IMR-90 (cell line): ENCODE results near the gene IGHMBP2. TPM values are rescaled to one million over a fixed set of nuclear protein-coding genes. Genes with fewer than 3 reads are reported as not detected.
A peak's percentile ranks its signal among the peaks of the same experiment; 100 is the strongest.

Source experiments
- ATAC-seq: fragments of 200-7000 bp; cut with Tn5 transposase; 2 replicates; pipeline ENCODE4 v1.9.1; 2020; ENCODE audit warnings: low read depth, mild to moderate bottlenecking, moderate library complexity
- BruUV-seq: library from RNA; stranded (reverse); fragments of 400-500 nt; replicated peaks from 2 replicates; lab custom pipeline; 2021; lab: Mats Ljungman, UMichigan
- CTCF ChIA-PET: fragments of 300-600 bp; formaldehyde crosslinking; extraction: SDS; loops from one replicate; lab custom pipeline; 2021; ENCODE audit warnings: antibody characterized with exemption; lab: Yijun Ruan, JAX
- POLR2A ChIA-PET: fragments of 300-600 bp; sonication (Branson Sonifier 250); formaldehyde crosslinking; loops from one replicate; lab custom pipeline; 2022; ENCODE audit warnings: antibody characterized with exemption; ENCODE audit not compliant: unreplicated experiment; lab: Charles Lee
- DNase-seq: peaks from one replicate; pipeline ENCODE4 v3.0.0; 2013
- H2AFZ ChIP-seq: replicated peaks from 2 replicates; pipeline ENCODE3; 2013; ENCODE audit warnings: low read length, mild to moderate bottlenecking; ENCODE audit not compliant: poor library complexity
- H2AK5ac ChIP-seq: 2 replicates; pipeline ENCODE4 v1.6.1; 2013; ENCODE audit warnings: low read depth, low read length, inconsistent platforms
- H2AK9ac ChIP-seq: replicated peaks from 2 replicates; pipeline ENCODE3; 2013; ENCODE audit warnings: mild to moderate bottlenecking, low read depth, low read length, moderate library complexity; ENCODE audit not compliant: poor library complexity
- H2BK120ac ChIP-seq: 2 replicates; pipeline ENCODE4 v1.6.1; 2013; ENCODE audit warnings: low read depth, low read length, inconsistent platforms
- H2BK15ac ChIP-seq: 3 replicates; pipeline ENCODE4 v1.6.1; 2013; ENCODE audit warnings: low read depth, low read length, inconsistent platforms
- H2BK20ac ChIP-seq: 2 replicates; pipeline ENCODE4 v1.6.1; 2013; ENCODE audit warnings: low read depth, mild to moderate bottlenecking, inconsistent platforms, low read length, moderate library complexity
- H2BK5ac ChIP-seq: 2 replicates; pipeline ENCODE4 v1.6.1; 2013; ENCODE audit warnings: mild to moderate bottlenecking, low read depth, low read length, inconsistent platforms; ENCODE audit not compliant: poor library complexity, severe bottlenecking
- H3K14ac ChIP-seq: replicated peaks from 2 replicates; pipeline ENCODE4 v1.6.1; 2013; ENCODE audit warnings: low read depth, low read length, inconsistent platforms
- H3K18ac ChIP-seq: 2 replicates; pipeline ENCODE4 v1.6.1; 2013; ENCODE audit warnings: low read depth, low read length, control low read depth
- H3K23ac ChIP-seq: 2 replicates; pipeline ENCODE4 v1.6.1; 2013; ENCODE audit warnings: low read depth, low read length, inconsistent platforms
- H3K27ac ChIP-seq: 2 replicates; pipeline ENCODE4 v1.5.1; 2013; ENCODE audit warnings: mild to moderate bottlenecking, control low read depth, low read length; ENCODE audit not compliant: insufficient read depth
- H3K27me3 ChIP-seq: 2 replicates; pipeline ENCODE4 v1.6.1; 2013; ENCODE audit warnings: low read length; ENCODE audit not compliant: control insufficient read depth, insufficient read depth
- H3K36me3 ChIP-seq: 2 replicates; pipeline ENCODE4 v1.6.1; 2013; ENCODE audit warnings: low read length, mixed read lengths; ENCODE audit not compliant: control insufficient read depth, insufficient read depth
- H3K4ac ChIP-seq: 2 replicates; pipeline ENCODE4 v1.6.1; 2013; ENCODE audit warnings: low read depth, low read length, inconsistent platforms
- H3K4me1 ChIP-seq: 2 replicates; pipeline ENCODE4 v1.6.1; 2013; ENCODE audit warnings: low read length, mixed read lengths; ENCODE audit not compliant: control insufficient read depth, insufficient read depth
- H3K4me2 ChIP-seq: 2 replicates; pipeline ENCODE4 v1.6.1; 2013; ENCODE audit warnings: low read depth, mild to moderate bottlenecking, control low read depth, low read length, moderate library complexity
- H3K4me3 ChIP-seq: 2 replicates; pipeline ENCODE4 v1.5.1; 2013; ENCODE audit warnings: low read depth, mild to moderate bottlenecking, control low read depth, low read length, moderate library complexity; ENCODE audit not compliant: insufficient read depth
- H3K56ac ChIP-seq: 2 replicates; pipeline ENCODE4 v1.6.1; 2013; ENCODE audit warnings: low read length, inconsistent platforms; ENCODE audit not compliant: insufficient read depth; ENCODE audit errors: extremely low read depth
- H3K79me1 ChIP-seq, 2 experiments: 2 replicates each; pipeline ENCODE4 v1.6.1; 2013; ENCODE audit warnings: low read length in 2 of 2, inconsistent platforms in 1 of 2, low read depth in 1 of 2
- H3K9ac ChIP-seq: 2 replicates; pipeline ENCODE4 v1.6.1; 2013; ENCODE audit warnings: low read depth, low read length, control low read depth
- H3K9me1 ChIP-seq: 2 replicates; pipeline ENCODE4 v1.6.1; 2013; ENCODE audit warnings: low read length, inconsistent platforms; ENCODE audit not compliant: insufficient read depth
- H3K9me3 ChIP-seq: 2 replicates; pipeline ENCODE4 v1.6.1; 2013; ENCODE audit warnings: low read length; ENCODE audit not compliant: control insufficient read depth, insufficient read depth
- H4K20me1 ChIP-seq: 2 replicates; pipeline ENCODE4 v1.6.1; 2013; ENCODE audit warnings: low read length, inconsistent platforms; ENCODE audit not compliant: insufficient read depth
- H4K5ac ChIP-seq: 2 replicates; pipeline ENCODE4 v1.6.1; 2013; ENCODE audit warnings: mild to moderate bottlenecking, low read depth, low read length, control low read depth
- H4K8ac ChIP-seq, 2 experiments: 2 replicates each; pipeline ENCODE4 v1.6.1; 2013; ENCODE audit warnings: low read depth in 2 of 2, low read length in 2 of 2, control low read depth in 1 of 2, inconsistent platforms in 1 of 2
- H4K91ac ChIP-seq: 2 replicates; pipeline ENCODE4 v1.6.1; 2013; ENCODE audit warnings: low read depth, low read length, inconsistent platforms; ENCODE audit not compliant: insufficient read depth
- BHLHE40 ChIP-seq: fragments of 150-350 bp; IDR thresholded peaks from 2 replicates; pipeline ENCODE4 v1.6.1; 2016; ENCODE audit warnings: mild to moderate bottlenecking, low read depth, low read length
- CEBPB ChIP-seq: IDR thresholded peaks from 2 replicates; pipeline ENCODE4 v1.6.1; 2012; ENCODE audit warnings: low read depth, low read length, improper control_type of control experiment
- CHD1 ChIP-seq: IDR thresholded peaks from 2 replicates; pipeline ENCODE4 v1.6.1; 2012; ENCODE audit warnings: low read depth, low read length, improper control_type of control experiment
- FOS ChIP-seq: fragments of 150-350 bp; IDR thresholded peaks from 2 replicates; pipeline ENCODE4 v1.6.1; 2016; ENCODE audit warnings: low read depth, low read length
- MAFK ChIP-seq: IDR thresholded peaks from 2 replicates; pipeline ENCODE4 v1.6.1; 2012; ENCODE audit warnings: low read depth, low read length, improper control_type of control experiment
- MAZ ChIP-seq: IDR thresholded peaks from 2 replicates; pipeline ENCODE4 v1.6.1; 2012; ENCODE audit warnings: low read depth, mild to moderate bottlenecking, low read length, improper control_type of control experiment, moderate library complexity, borderline replicate concordance
- MXI1 ChIP-seq: IDR thresholded peaks from 2 replicates; pipeline ENCODE4 v1.6.1; 2012; ENCODE audit warnings: low read depth, mild to moderate bottlenecking, low read length, moderate library complexity, borderline replicate concordance
- NFE2L2 ChIP-seq: fragments of 150-350 bp; IDR thresholded peaks from 2 replicates; pipeline ENCODE4 v1.6.1; 2016; ENCODE audit warnings: low read depth, mild to moderate bottlenecking, low read length
- POLR2A ChIP-seq: IDR thresholded peaks from 2 replicates; pipeline ENCODE4 v1.6.1; 2012; ENCODE audit warnings: mild to moderate bottlenecking, low read depth, low read length
- RAD21 ChIP-seq: IDR thresholded peaks from 2 replicates; pipeline ENCODE4 v1.6.1; 2012; ENCODE audit warnings: low read length, improper control_type of control experiment
- RCOR1 ChIP-seq: IDR thresholded peaks from 2 replicates; pipeline ENCODE4 v1.6.1; 2012; ENCODE audit warnings: mild to moderate bottlenecking, low read length, improper control_type of control experiment; ENCODE audit not compliant: insufficient replicate concordance
- RFX5 ChIP-seq: IDR thresholded peaks from 2 replicates; pipeline ENCODE4 v1.8.0; 2012; ENCODE audit warnings: low read depth, mild to moderate bottlenecking, low read length, moderate library complexity
- SMC3 ChIP-seq: fragments of 150-350 bp; IDR thresholded peaks from 2 replicates; pipeline ENCODE4 v1.6.1; 2016; ENCODE audit warnings: low read depth, mild to moderate bottlenecking, antibody characterized with exemption, low read length, moderate library complexity
- WGBS, 2 experiments: methylation state at CpG; one replicate each; pipeline versions ENCODE4 v1.1.5 to v1.1.7; 2013; ENCODE audit warnings: missing lambda C conversion rate in 2 of 2; ENCODE audit not compliant: insufficient read length in 1 of 2; ENCODE audit errors: extremely low coverage in 2 of 2; 5-methylcytosine and 5-hydroxymethylcytosine counted together
- dilution Hi-C: fragments of 300-500 bp; cut with HindIII; formaldehyde crosslinking; loops from one replicate; pipeline ENCODE4 v1.14.3; 2018; ENCODE audit warnings: low sequenced_read_pairs; ENCODE audit not compliant: unreplicated experiment
- in situ Hi-C: fragments of 300-500 bp; cut with MboI; formaldehyde crosslinking; loops from 3 replicates; pipeline ENCODE4 v1.14.3; 2019; ENCODE audit warnings: low sequenced_read_pairs, inconsistent platforms, mixed read lengths
- intact Hi-C: fragments of 100-400 bp; cut with micrococcal nuclease; formaldehyde crosslinking; loops from 2 replicates; pipeline ENCODE4 v1.10.0; 2022
- polyA plus RNA-seq, 3 experiments: library from polyadenylated mRNA; depleted of rRNA; stranded (reverse); fragments of >200 nt; gene quantifications; 2 replicates each; pipeline ENCODE4 v1.2.3, GENCODE V29; 2012; ENCODE audit warnings: low replicate concordance in 1 of 3
- total RNA-seq: library from RNA; depleted of rRNA; stranded (reverse); fragments of >200 nt; gene quantifications from 2 replicates; pipeline ENCODE4 v1.2.3, GENCODE V29; 2012
- TF ChIP-seq, protein P1 (sequence below): conservative IDR thresholded peaks from 2 replicates; pipeline ENCODE4 v1.5.1; 2012; ENCODE audit warnings: mild to moderate bottlenecking, low read depth, low read length, improper control_type of control experiment
- TF ChIP-seq, protein P2 (sequence below): fragments of 150-350 bp; IDR thresholded peaks from 2 replicates; pipeline ENCODE4 v1.6.1; 2016; ENCODE audit warnings: low read depth, mild to moderate bottlenecking, low read length, moderate library complexity, borderline replicate concordance
- TF ChIP-seq, protein P3 (sequence below): fragments of 150-350 bp; IDR thresholded peaks from 2 replicates; pipeline ENCODE4 v1.6.1; 2017; ENCODE audit warnings: mild to moderate bottlenecking, antibody characterized with exemption, low read length, low read depth

The IGHMBP2 gene
- total and polyA plus RNA-seq, 2 of the 4 experiments (the other 2 are of a cell fraction) = 4.5 to 11.1 TPM

DNA sequence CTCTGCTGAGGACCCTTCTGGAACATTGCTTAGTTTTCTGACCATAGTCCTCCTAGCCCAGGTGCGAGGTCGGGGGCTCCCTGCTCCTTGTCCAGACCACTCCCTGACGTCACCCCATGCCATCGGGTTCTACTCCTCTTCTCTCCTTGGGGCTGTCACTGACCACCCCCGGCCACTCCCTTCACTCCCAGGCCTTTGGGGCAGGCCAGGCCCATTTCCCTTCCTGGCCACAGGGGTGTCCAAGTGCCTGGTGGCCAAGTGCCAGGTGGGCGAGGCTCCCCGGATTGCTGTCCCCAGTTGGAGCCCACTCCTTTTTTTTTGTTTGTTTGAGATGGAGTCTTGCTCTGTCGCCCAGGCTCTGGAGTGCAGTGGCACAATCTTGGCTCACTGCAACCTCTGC is 57.6 kb downstream of the IGHMBP2 start:
- Histone ChIP-seq H3K18ac (no peak overlapping the region), H3K4me2 (no peak overlapping the region), H3K9me3 (peaks cover 3% of the 10 kb centered on the region; the same call in 1 of the 2 replicates), H2AK5ac (no peak overlapping the region), H3K4me3 (no peak overlapping the region), H3K4me1 (no peaks in the 10 kb centered on the region), H4K91ac (no peak overlapping the region), H2BK120ac (no peak overlapping the region), H2AK9ac (peak overlapping the region; percentile 16), H3K79me1 (no peaks in the 10 kb centered on the region), H3K36me3 (no peaks in the 10 kb centered on the region), H3K9ac (no peak overlapping the region), H3K27me3 (peaks cover 13% of the 10 kb centered on the region), H3K9me1 (no peaks in the 10 kb centered on the region), H2BK5ac (no peak overlapping the region), H4K8ac (no peak overlapping the region), H4K5ac (no peak overlapping the region), H3K14ac (no peak overlapping the region), H2AFZ (no peak overlapping the region), H3K27ac (no peak overlapping the region), H3K23ac (no peak overlapping the region), H3K56ac (no peak overlapping the region), H4K20me1 (no peaks in the 10 kb centered on the region), H3K4ac (no peak overlapping the region), H2BK15ac (no peak overlapping the region), H2BK20ac (no peak overlapping the region)
- dilution Hi-C loops (no loop called here), intact Hi-C loops (no loop called here), in situ Hi-C loops (no loop called here)
- 100% methylated on average over 3 of the region's 8 CpGs; no CpG with 5 or more reads in 1 of the 2 experiments for WGBS, 2 experiments
- DNase-seq = no peak
- no TSS peak for BruUV-seq
- no peak for ATAC-seq
- TF ChIP-seq RCOR1 (no peak), POLR2A (no peak), RFX5 (no peak), MAFK (no peak), SMC3 (no peak), BHLHE40 (no peak), MAZ (no peak), NFE2L2 (no peak), MXI1 (no peak), RAD21 (no peak), FOS (no peak), CEBPB (no peak), CHD1 (no peak)
- TF ChIP-seq, protein P1, sequence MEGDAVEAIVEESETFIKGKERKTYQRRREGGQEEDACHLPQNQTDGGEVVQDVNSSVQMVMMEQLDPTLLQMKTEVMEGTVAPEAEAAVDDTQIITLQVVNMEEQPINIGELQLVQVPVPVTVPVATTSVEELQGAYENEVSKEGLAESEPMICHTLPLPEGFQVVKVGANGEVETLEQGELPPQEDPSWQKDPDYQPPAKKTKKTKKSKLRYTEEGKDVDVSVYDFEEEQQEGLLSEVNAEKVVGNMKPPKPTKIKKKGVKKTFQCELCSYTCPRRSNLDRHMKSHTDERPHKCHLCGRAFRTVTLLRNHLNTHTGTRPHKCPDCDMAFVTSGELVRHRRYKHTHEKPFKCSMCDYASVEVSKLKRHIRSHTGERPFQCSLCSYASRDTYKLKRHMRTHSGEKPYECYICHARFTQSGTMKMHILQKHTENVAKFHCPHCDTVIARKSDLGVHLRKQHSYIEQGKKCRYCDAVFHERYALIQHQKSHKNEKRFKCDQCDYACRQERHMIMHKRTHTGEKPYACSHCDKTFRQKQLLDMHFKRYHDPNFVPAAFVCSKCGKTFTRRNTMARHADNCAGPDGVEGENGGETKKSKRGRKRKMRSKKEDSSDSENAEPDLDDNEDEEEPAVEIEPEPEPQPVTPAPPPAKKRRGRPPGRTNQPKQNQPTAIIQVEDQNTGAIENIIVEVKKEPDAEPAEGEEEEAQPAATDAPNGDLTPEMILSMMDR = no peak
- TF ChIP-seq, protein P2, sequence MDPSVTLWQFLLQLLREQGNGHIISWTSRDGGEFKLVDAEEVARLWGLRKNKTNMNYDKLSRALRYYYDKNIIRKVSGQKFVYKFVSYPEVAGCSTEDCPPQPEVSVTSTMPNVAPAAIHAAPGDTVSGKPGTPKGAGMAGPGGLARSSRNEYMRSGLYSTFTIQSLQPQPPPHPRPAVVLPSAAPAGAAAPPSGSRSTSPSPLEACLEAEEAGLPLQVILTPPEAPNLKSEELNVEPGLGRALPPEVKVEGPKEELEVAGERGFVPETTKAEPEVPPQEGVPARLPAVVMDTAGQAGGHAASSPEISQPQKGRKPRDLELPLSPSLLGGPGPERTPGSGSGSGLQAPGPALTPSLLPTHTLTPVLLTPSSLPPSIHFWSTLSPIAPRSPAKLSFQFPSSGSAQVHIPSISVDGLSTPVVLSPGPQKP = no peak
- TF ChIP-seq, protein P3, sequence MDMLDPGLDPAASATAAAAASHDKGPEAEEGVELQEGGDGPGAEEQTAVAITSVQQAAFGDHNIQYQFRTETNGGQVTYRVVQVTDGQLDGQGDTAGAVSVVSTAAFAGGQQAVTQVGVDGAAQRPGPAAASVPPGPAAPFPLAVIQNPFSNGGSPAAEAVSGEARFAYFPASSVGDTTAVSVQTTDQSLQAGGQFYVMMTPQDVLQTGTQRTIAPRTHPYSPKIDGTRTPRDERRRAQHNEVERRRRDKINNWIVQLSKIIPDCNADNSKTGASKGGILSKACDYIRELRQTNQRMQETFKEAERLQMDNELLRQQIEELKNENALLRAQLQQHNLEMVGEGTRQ = no peak
- POLR2A ChIA-PET = no interaction called here
- CTCF ChIA-PET = no interaction called here
